Neuronal stem cell (in vitro differentiated cells): ENCODE results near the gene TMC3.

Source experiments
- DNase-seq: peaks from one replicate; pipeline ENCODE4 v3.0.0-alpha.2; 2013; ENCODE audit warnings: low spot score
- H2AFZ ChIP-seq: one replicate; pipeline ENCODE4 v1.6.1; 2013; ENCODE audit warnings: mild to moderate bottlenecking, low read length, inconsistent platforms
- H2AK5ac ChIP-seq: 2 replicates; pipeline ENCODE4 v1.6.1; 2013; ENCODE audit warnings: low read depth, mild to moderate bottlenecking, inconsistent platforms, low read length, moderate library complexity, mixed read lengths
- H2BK120ac ChIP-seq: 2 replicates; pipeline ENCODE4 v1.6.1; 2013; ENCODE audit warnings: low read depth, mild to moderate bottlenecking, inconsistent platforms, low read length, moderate library complexity, mixed read lengths
- H2BK12ac ChIP-seq: one replicate; pipeline ENCODE4 v1.6.1; 2013; ENCODE audit warnings: low read length, inconsistent platforms
- H2BK15ac ChIP-seq: 2 replicates; pipeline ENCODE4 v1.6.1; 2013; ENCODE audit warnings: mild to moderate bottlenecking, low read length, inconsistent platforms, mixed read lengths
- H2BK5ac ChIP-seq: one replicate; pipeline ENCODE4 v1.6.1; 2013; ENCODE audit warnings: inconsistent platforms, mild to moderate bottlenecking, low read length, moderate library complexity
- H3K14ac ChIP-seq: one replicate; pipeline ENCODE4 v1.6.1; 2013; ENCODE audit warnings: low read length, inconsistent platforms
- H3K18ac ChIP-seq: 2 replicates; pipeline ENCODE4 v1.6.1; 2013; ENCODE audit warnings: low read length, inconsistent platforms
- H3K23ac ChIP-seq: 2 replicates; pipeline ENCODE4 v1.6.1; 2013; ENCODE audit warnings: low read depth, mild to moderate bottlenecking, mixed read lengths, low read length, inconsistent platforms; ENCODE audit not compliant: poor library complexity
- H3K27ac ChIP-seq: replicated peaks from 3 replicates; pipeline ENCODE4 v1.5.1; 2013; ENCODE audit warnings: low read length, inconsistent platforms
- H3K27me3 ChIP-seq, 3 experiments: 2 replicates each; pipeline ENCODE4 v1.6.1; 2013; ENCODE audit warnings: low read length in 3 of 3, mild to moderate bottlenecking in 2 of 3, inconsistent platforms in 1 of 3, low read depth in 1 of 3, mixed read lengths in 1 of 3, moderate library complexity in 1 of 3; ENCODE audit not compliant: control insufficient read depth in 3 of 3, insufficient read depth in 3 of 3
- H3K36me3 ChIP-seq, 2 donors: replicated peaks in 1 of 2; 2 replicates each; pipeline ENCODE4 v1.6.1; 2013; ENCODE audit warnings: low read length in 2 of 2; ENCODE audit not compliant: control insufficient read depth in 2 of 2, insufficient read depth in 2 of 2
- H3K4ac ChIP-seq: 2 replicates; pipeline ENCODE4 v1.6.1; 2013; ENCODE audit warnings: inconsistent platforms, mild to moderate bottlenecking, low read length, moderate library complexity
- H3K4me1 ChIP-seq, 2 donors: 1 replicate in 1 of 2; 2 replicates in 1 of 2; pipeline ENCODE4 v1.6.1; 2013; ENCODE audit warnings: low read length in 2 of 2, low read depth in 1 of 2; ENCODE audit not compliant: control insufficient read depth in 2 of 2, insufficient read depth in 1 of 2
- H3K4me2 ChIP-seq: one replicate; pipeline ENCODE4 v1.6.1; 2013; ENCODE audit warnings: mild to moderate bottlenecking, low read length, inconsistent platforms; ENCODE audit not compliant: insufficient read depth, poor library complexity, severe bottlenecking
- H3K4me3 ChIP-seq, 2 donors: 2 replicates each; pipeline ENCODE4 v1.5.1; 2013; ENCODE audit warnings: low read length in 2 of 2, mild to moderate bottlenecking in 2 of 2, inconsistent platforms in 1 of 2, moderate library complexity in 1 of 2
- H3K79me1 ChIP-seq: one replicate; pipeline ENCODE4 v1.6.1; 2013; ENCODE audit warnings: low read depth, mild to moderate bottlenecking, inconsistent platforms, low read length, moderate library complexity
- H3K9ac ChIP-seq: one replicate; pipeline ENCODE4 v1.6.1; 2013; ENCODE audit warnings: mild to moderate bottlenecking, low read depth, low read length, inconsistent platforms; ENCODE audit not compliant: poor library complexity
- H3K9me3 ChIP-seq, 2 donors: replicated peaks in 1 of 2; 2 replicates each; pipeline versions ENCODE3 to v1.6.1; 2013; ENCODE audit warnings: low read length in 2 of 2, mild to moderate bottlenecking in 2 of 2, inconsistent platforms in 1 of 2, low read depth in 1 of 2, mixed read lengths in 1 of 2, moderate library complexity in 1 of 2; ENCODE audit not compliant: control insufficient read depth in 2 of 2, insufficient read depth in 1 of 2
- H4K8ac ChIP-seq: one replicate; pipeline ENCODE4 v1.6.1; 2013; ENCODE audit warnings: low read depth, mild to moderate bottlenecking, inconsistent platforms, low read length, moderate library complexity
- H4K91ac ChIP-seq: one replicate; pipeline ENCODE4 v1.6.1; 2013; ENCODE audit warnings: low read length, low read depth, mild to moderate bottlenecking, inconsistent platforms; ENCODE audit not compliant: poor library complexity
- WGBS, 2 donors: extraction: QIAGEN DNeasy Blood & Tissue Kit; methylation state at CpG; one replicate each; pipeline ENCODE4 v1.1.7; 2013; ENCODE audit warnings: missing lambda C conversion rate in 2 of 2, mixed read lengths in 1 of 2; ENCODE audit not compliant: insufficient read length in 2 of 2, insufficient replicate concordance in 1 of 2; ENCODE audit errors: extremely low coverage in 2 of 2; 5-methylcytosine and 5-hydroxymethylcytosine counted together

TMC3 gene

GRCh38 chr15:81323559-81323943, 50.5 kb downstream of the TMC3 start:
- Histone ChIP-seq H4K91ac (no peak overlapping the region), H2BK12ac (no peak overlapping the region), H3K14ac (no peak overlapping the region), H2AFZ (peak overlapping the region; percentile 95), H3K4me1 (peaks cover 0 to 6% of the 10 kb centered on the region in 2 donors), H2BK15ac (no peak overlapping the region), H3K4me2 (peak overlapping the region; percentile 96), H4K8ac (no peak overlapping the region), H3K27ac (no peak overlapping the region), H3K9ac (peak overlapping the region; percentile 88), H3K18ac (peak overlapping the region; percentile 98), H3K36me3 (peaks cover 0 to 4% of the 10 kb centered on the region in 2 donors), H2AK5ac (no peak overlapping the region), H2BK120ac (no peak overlapping the region), H3K79me1 (no peaks in the 10 kb centered on the region), H2BK5ac (no peak overlapping the region), H3K9me3 (no peaks in the 10 kb centered on the region), H3K27me3 (peaks cover 0 to 24% (median 0%) of the 10 kb centered on the region in 3 experiments), H3K4ac (no peak overlapping the region), H3K4me3 (peak overlapping the region; percentile 62 to 90), H3K23ac (peak overlapping the region; percentile 82)
- no CpG with 5 or more reads among the region's 4 CpGs for WGBS, 2 donors
- DNase-seq: no peak

GRCh38 chr15:81322676-81323253, 51.2 kb downstream of the TMC3 start:
- H4K91ac ChIP-seq: no peak overlapping the region
- H3K27ac ChIP-seq: no peak overlapping the region
- no peak overlapping the region for H2AFZ ChIP-seq
- no peak overlapping the region for H4K8ac ChIP-seq
- no peak overlapping the region for H3K4ac ChIP-seq
- H3K23ac ChIP-seq: no peak overlapping the region
- no peak overlapping the region for H2BK5ac ChIP-seq
- H3K36me3 ChIP-seq: peaks cover 0 to 6% of the 10 kb centered on the region in 2 donors
- peaks cover 0 to 24% (median 0%) of the 10 kb centered on the region in 3 experiments for H3K27me3 ChIP-seq
- no peaks in the 10 kb centered on the region for H3K79me1 ChIP-seq
- peaks cover 0 to 6% of the 10 kb centered on the region in 2 donors for H3K4me1 ChIP-seq
- H3K4me3 ChIP-seq: no peak overlapping the region
- no peaks in the 10 kb centered on the region for H3K9me3 ChIP-seq
- no peak overlapping the region for H3K9ac ChIP-seq
- no peak overlapping the region for H2BK120ac ChIP-seq
- WGBS, 2 donors: no CpG with 5 or more reads among the region's 6 CpGs
- no peak overlapping the region for H2AK5ac ChIP-seq
- DNase-seq: no peak
- no peak overlapping the region for H3K18ac ChIP-seq
- no peak overlapping the region for H2BK12ac ChIP-seq
- no peak overlapping the region for H3K14ac ChIP-seq
- H3K4me2 ChIP-seq: no peak overlapping the region
- H2BK15ac ChIP-seq: no peak overlapping the region

- no peak overlapping the region for H4K8ac ChIP-seq
- no peak overlapping the region for H2AFZ ChIP-seq
- H3K27me3 ChIP-seq: peaks cover 0 to 24% (median 0%) of the 10 kb centered on the region in 3 experiments
- H3K36me3 ChIP-seq: peaks cover 0 to 6% of the 10 kb centered on the region in 2 donors
- no peak overlapping the region for H3K23ac ChIP-seq
- no peak overlapping the region for H2BK120ac ChIP-seq
- no CpG with 5 or more reads among the region's 1 CpG for WGBS, 2 donors
- H3K9ac ChIP-seq: no peak overlapping the region
- no peak overlapping the region for H3K14ac ChIP-seq
- H3K4me1 ChIP-seq: peaks cover 0 to 6% of the 10 kb centered on the region in 2 donors
- H2AK5ac ChIP-seq: no peak overlapping the region
- no peak overlapping the region for H3K4ac ChIP-seq
- H2BK5ac ChIP-seq: no peak overlapping the region
- DNase-seq: no peak
- no peak overlapping the region for H4K91ac ChIP-seq
- H3K4me2 ChIP-seq: no peak overlapping the region
- no peak overlapping the region for H3K18ac ChIP-seq
- no peak overlapping the region for H3K4me3 ChIP-seq
- H3K79me1 ChIP-seq: no peaks in the 10 kb centered on the region
- H2BK12ac ChIP-seq: no peak overlapping the region
- H2BK15ac ChIP-seq: no peak overlapping the region
- H3K27ac ChIP-seq: no peak overlapping the region
- no peaks in the 10 kb centered on the region for H3K9me3 ChIP-seq
Measured at GRCh38 chr15:81321667-81322066, 52.3 kb downstream of the TMC3 start.

GRCh38 chr15:81317642-81318017, 56.4 kb downstream of the TMC3 start:
- H3K23ac ChIP-seq: no peak overlapping the region
- H2BK5ac ChIP-seq: no peak overlapping the region
- H3K4ac ChIP-seq: no peak overlapping the region
- H3K18ac ChIP-seq: no peak overlapping the region
- no peak for DNase-seq
- H4K8ac ChIP-seq: no peak overlapping the region
- H3K79me1 ChIP-seq: no peaks in the 10 kb centered on the region
- H3K36me3 ChIP-seq: peaks cover 0 to 8% of the 10 kb centered on the region in 2 donors
- no peak overlapping the region for H3K27ac ChIP-seq
- H2AFZ ChIP-seq: no peak overlapping the region
- H2BK15ac ChIP-seq: no peak overlapping the region
- no peaks in the 10 kb centered on the region for H3K9me3 ChIP-seq
- no peak overlapping the region for H3K4me3 ChIP-seq
- H2BK120ac ChIP-seq: no peak overlapping the region
- H3K27me3 ChIP-seq: peaks cover 0 to 4% (median 0%) of the 10 kb centered on the region in 3 experiments
- H2BK12ac ChIP-seq: no peak overlapping the region
- H3K4me2 ChIP-seq: no peak overlapping the region
- no peak overlapping the region for H4K91ac ChIP-seq
- H3K9ac ChIP-seq: no peak overlapping the region
- no peak overlapping the region for H3K14ac ChIP-seq
- no CpG with 5 or more reads among the region's 6 CpGs for WGBS, 2 donors
- peaks cover 0 to 4% of the 10 kb centered on the region in 2 donors for H3K4me1 ChIP-seq
- no peak overlapping the region for H2AK5ac ChIP-seq
